Panc1 (cell line): ENCODE measurements around the gene PER2. TPM values are rescaled to one million over a fixed set of nuclear protein-coding genes. Genes with fewer than 3 reads are reported as not detected.

ENCODE experiments used
- ATAC-seq: fragments of 200-7000 bp; cut with Tn5 transposase; 2 replicates; pipeline ENCODE4 v1.9.1; 2020; ENCODE audit warnings: mild to moderate bottlenecking, moderate library complexity
- BruUV-seq: library from RNA; stranded (reverse); fragments of 400-500 nt; replicated peaks from 2 replicates; lab custom pipeline; 2021; lab: Mats Ljungman, UMichigan
- CTCF ChIA-PET: fragments of 300-600 bp; sonication (Branson Sonifier 250); formaldehyde crosslinking; loops from one replicate; lab custom pipeline; 2022; ENCODE audit warnings: antibody characterized with exemption; lab: Charles Lee
- POLR2A ChIA-PET: fragments of 300-600 bp; sonication (Branson Sonifier 250); formaldehyde crosslinking; loops from one replicate; lab custom pipeline; 2022; ENCODE audit warnings: antibody characterized with exemption; lab: Charles Lee
- DNase-seq: peaks from one replicate; pipeline ENCODE4 v3.0.0-alpha.2; 2010; ENCODE audit warnings: low read depth, low spot score
- H3K27ac ChIP-seq: 2 replicates; pipeline ENCODE4 v1.5.1; 2011; ENCODE audit warnings: mild to moderate bottlenecking, low read length, inconsistent platforms
- H3K27me3 ChIP-seq: fragments of 200-500 bp; sonication (Bioruptor generic); 2 replicates; pipeline ENCODE4 v1.6.0; 2014; ENCODE audit warnings: low read length, inconsistent platforms; ENCODE audit not compliant: control insufficient read depth, insufficient read depth
- H3K36me3 ChIP-seq: fragments of 200-500 bp; sonication (Bioruptor generic); 2 replicates; pipeline ENCODE4 v1.5.1; 2014; ENCODE audit warnings: inconsistent platforms, mild to moderate bottlenecking, low read length, moderate library complexity; ENCODE audit not compliant: control insufficient read depth, insufficient read depth
- H3K4me1 ChIP-seq: 2 replicates; pipeline ENCODE4 v1.5.1; 2011; ENCODE audit warnings: inconsistent platforms, mild to moderate bottlenecking, low read length, moderate library complexity; ENCODE audit not compliant: control insufficient read depth, insufficient read depth
- H3K4me3 ChIP-seq, 2 experiments: 2 replicates each; pipeline ENCODE4 v1.5.1; 2011 to 2012; ENCODE audit warnings: low read depth in 2 of 2, low read length in 2 of 2, mild to moderate bottlenecking in 2 of 2, inconsistent platforms in 1 of 2, moderate library complexity in 1 of 2
- H3K9me3 ChIP-seq: fragments of 200-500 bp; sonication (Bioruptor generic); 2 replicates; pipeline ENCODE4 v1.5.1; 2014; ENCODE audit warnings: low read depth, mild to moderate bottlenecking, inconsistent platforms, low read length, moderate library complexity; ENCODE audit not compliant: control insufficient read depth, insufficient read depth
- CTCF ChIP-seq: fragments of 450-650 bp; IDR thresholded peaks from 2 replicates; pipeline ENCODE4 v1.5.1; 2017; ENCODE audit warnings: mild to moderate bottlenecking
- POLR2AphosphoS5 ChIP-seq: IDR thresholded peaks from 2 replicates; pipeline ENCODE4 v1.6.1; 2012; ENCODE audit warnings: mild to moderate bottlenecking, low read depth, low read length, moderate library complexity
- REST ChIP-seq, 2 experiments: IDR thresholded peaks; 2 replicates each; pipeline ENCODE4 v1.6.1; 2011 to 2012; ENCODE audit warnings: low read depth in 2 of 2, control low read depth in 1 of 2, low read length in 1 of 2, mild to moderate bottlenecking in 1 of 2, moderate library complexity in 1 of 2; ENCODE audit not compliant: insufficient read depth in 1 of 2
- SIN3A ChIP-seq: IDR thresholded peaks from 2 replicates; pipeline ENCODE4 v1.6.1; 2012; ENCODE audit warnings: low read depth, mild to moderate bottlenecking, low read length, moderate library complexity, borderline replicate concordance; ENCODE audit not compliant: insufficient read depth
- TCF7L2 ChIP-seq: IDR thresholded peaks from 2 replicates; pipeline ENCODE4 v1.6.1; 2011; ENCODE audit warnings: mild to moderate bottlenecking, low read depth, low read length, inconsistent platforms
- in situ Hi-C: cut with HindIII; loops from 2 replicates; pipeline ENCODE4 v1.10.0; 2016; ENCODE audit warnings: low sequenced_read_pairs, low pct_unique_long_range_greater_than_20kb
- intact Hi-C: fragments of 100-400 bp; cut with micrococcal nuclease; formaldehyde crosslinking; loops from one replicate; pipeline ENCODE4 v1.10.0; 2022; ENCODE audit not compliant: unreplicated experiment
- total RNA-seq: library from RNA; stranded (reverse); gene quantifications from one replicate; pipeline ENCODE4 v1.2.1, GENCODE V29; 2021; ENCODE audit not compliant: unreplicated experiment

PER2 gene
- total RNA-seq, 1 experiment from 2014 or later, result 9.9 TPM

- H3K4me3 ChIP-seq, result peak overlapping the region; percentile 82 to 87
- H3K27me3 ChIP-seq, result no peaks in the 10 kb centered on the region
- in situ Hi-C loops, result no loop called here
- ChIA-PET CTCF (no interaction called here), POLR2A (no interaction called here)
- ATAC-seq (no peak), DNase-seq (no peak)
- peak overlapping the region; percentile 89 for H3K27ac ChIP-seq
- peaks cover 35% of the 10 kb centered on the region for H3K4me1 ChIP-seq
- TSS peak; percentile 88 for BruUV-seq
- intact Hi-C loops, result no loop called here
- TF ChIP-seq REST (IDR thresholded peaks at IDR 0.05; ENCODE audit: insufficient read depth in 1 of 2, low read depth in 2 of 2, low read length in 1 of 2) (no peak), TCF7L2 (no peak), POLR2AphosphoS5 (no peak), CTCF (no peak), SIN3A (no peak)
- no peaks in the 10 kb centered on the region; the same call in 1 of the 2 replicates for H3K36me3 ChIP-seq
- no peaks in the 10 kb centered on the region for H3K9me3 ChIP-seq
Measured at GRCh38 chr2:238286551-238286950, 1.9 kb downstream of the PER2 start.

GRCh38 chr2:238286095-238286494, 2.3 kb downstream of the PER2 start:
- Histone ChIP-seq H3K4me1 (peaks cover 35% of the 10 kb centered on the region), H3K4me3 (peak overlapping the region in 1 of 2 experiments; percentile 87; a peak in 3 of 4 replicates), H3K27me3 (no peaks in the 10 kb centered on the region), H3K36me3 (no peaks in the 10 kb centered on the region; the same call in 1 of the 2 replicates), H3K9me3 (no peaks in the 10 kb centered on the region), H3K27ac (peak overlapping the region; percentile 89)
- TF ChIP-seq CTCF, result no peak
- no peak for TF ChIP-seq TCF7L2
- TF ChIP-seq REST (IDR thresholded peaks at IDR 0.05; ENCODE audit: insufficient read depth in 1 of 2, low read depth in 2 of 2, low read length in 1 of 2), result no peak
- 0 out of 2 replicates have a peak, but pooled peaks have one; percentile 1 for TF ChIP-seq SIN3A
- intact Hi-C loops, result no loop called here
- POLR2A ChIA-PET, result no interaction called here
- in situ Hi-C loops, result no loop called here
- DNase-seq (no peak), ATAC-seq (no peak)
- no TSS peak for BruUV-seq
- CTCF ChIA-PET, result no interaction called here
